Renal cortical epithelial cell (primary cell): ENCODE measurements around the gene NPTN. TPM values are rescaled to one million over a fixed set of nuclear protein-coding genes. Genes with fewer than 3 reads are reported as not detected.
A peak's percentile ranks its signal among the peaks of the same experiment; 100 is the strongest.

Experiments
- DNase-seq: peaks from one replicate; pipeline ENCODE4 v3.0.0-alpha.2; 2011; ENCODE audit warnings: low read depth
- total RNA-seq: library from RNA; depleted of rRNA; stranded (reverse); fragments of >200 nt; gene quantifications from 2 replicates; pipeline ENCODE4 v1.2.3, GENCODE V29; 2014

The NPTN gene
- total RNA-seq, 1 donor from 2014 or later: 262 TPM

DNA sequence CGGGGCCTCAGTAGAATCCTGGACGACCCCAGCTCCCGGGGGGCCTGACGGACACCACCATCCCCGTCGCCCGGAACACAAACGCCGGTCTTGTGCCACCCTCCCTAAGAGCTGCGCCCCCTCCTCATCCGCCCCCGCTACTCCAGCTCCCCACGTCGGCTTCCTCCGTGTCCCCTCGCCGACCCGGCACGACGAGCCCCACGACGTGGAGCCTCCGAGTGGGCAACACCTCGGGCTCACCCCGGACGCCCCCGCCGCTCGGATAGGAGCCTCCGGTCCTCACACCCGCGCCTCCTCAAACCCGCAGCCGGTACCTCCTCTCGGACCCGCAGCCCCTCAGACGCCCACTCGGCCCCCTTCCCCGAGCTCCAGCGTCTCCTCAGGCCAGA, 525 bp downstream of the NPTN start:
- DNase-seq: no peak

DNA sequence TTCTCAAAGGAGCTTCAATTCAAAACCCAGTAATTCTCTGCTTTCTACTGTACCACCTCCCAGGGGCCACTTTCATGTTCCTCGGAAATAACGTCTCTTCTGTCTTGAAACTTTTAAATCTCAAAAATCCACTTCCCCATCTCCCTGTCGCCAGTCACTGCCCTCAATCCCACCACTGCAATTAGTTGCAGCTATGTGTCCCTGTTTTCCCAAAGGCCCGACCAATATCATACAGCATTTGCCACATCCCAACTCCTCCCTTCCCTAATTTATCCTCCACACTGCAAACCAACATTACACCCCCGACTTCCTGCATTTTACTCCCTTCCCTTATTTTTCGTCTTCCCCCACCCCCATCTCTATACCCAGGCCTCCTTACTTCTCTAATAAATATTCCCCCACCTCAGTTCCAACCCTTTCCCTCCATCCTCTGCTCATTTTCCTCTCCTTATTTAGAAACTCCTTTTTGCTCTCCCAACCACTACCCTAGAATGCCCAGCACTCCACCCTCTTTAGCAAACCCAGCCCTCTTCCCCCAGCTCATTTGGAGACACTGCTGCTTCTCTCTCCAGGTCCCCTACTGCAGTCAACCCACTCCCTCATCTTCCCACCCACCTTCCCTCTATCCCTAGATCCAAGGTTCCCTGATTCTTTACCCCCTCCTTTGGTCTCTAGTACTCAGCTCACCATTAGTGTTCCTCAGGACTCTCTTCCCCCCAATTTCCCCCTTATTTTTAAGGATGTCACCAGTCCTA, 1.1 kb downstream of the NPTN start:
- peak; percentile 53 for DNase-seq

DNA sequence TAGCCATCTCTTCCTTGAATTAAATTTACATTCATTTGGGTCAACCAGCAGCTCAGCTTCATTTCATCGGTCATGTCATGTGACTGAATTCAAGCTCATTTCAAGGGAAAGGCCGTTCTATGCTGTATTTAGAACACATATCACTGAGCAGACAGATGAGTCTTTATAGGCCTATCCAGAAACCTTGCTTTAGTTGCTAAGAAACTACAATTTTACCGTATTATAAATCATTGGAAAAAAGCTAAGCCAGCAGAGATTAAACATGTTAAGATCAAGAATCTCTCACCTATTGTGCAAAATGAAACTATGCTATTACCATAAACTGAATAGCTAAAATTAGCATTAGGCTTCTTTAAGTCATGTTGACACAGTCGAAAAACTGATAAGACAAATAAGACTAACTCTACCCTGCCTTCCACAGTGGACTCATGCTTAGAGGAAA, 2.2 kb downstream of the NPTN start:
- DNase-seq: no peak

DNA sequence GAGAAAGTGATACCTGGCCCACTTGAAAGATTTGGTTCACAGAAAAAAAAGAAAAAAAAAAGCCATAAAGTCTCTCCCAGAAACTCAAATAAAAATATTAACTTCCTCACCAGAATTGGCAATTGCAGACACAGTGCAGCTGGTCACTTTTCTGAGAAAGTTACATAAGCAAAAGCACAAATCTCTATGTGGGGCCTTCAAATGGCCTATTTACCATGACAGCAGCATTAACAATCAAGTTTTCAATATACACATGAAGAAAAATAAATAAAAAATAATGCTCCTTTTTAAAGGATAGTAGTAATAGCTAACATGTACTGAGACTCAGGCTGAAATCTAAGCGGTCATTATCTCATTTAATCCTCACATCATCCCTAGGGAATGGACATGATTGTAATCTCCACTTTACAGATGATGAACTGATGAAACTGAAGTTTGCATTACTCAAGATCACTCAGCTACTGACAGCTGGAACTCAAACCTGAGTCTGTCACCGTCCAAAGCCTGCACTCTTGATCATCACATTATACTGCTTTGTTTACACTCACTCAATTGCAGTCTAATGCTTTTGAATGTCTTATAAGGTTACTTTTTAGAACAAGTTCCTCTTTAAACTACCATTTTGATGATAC, 3.3 kb downstream of the NPTN start:
- no peak for DNase-seq

DNA sequence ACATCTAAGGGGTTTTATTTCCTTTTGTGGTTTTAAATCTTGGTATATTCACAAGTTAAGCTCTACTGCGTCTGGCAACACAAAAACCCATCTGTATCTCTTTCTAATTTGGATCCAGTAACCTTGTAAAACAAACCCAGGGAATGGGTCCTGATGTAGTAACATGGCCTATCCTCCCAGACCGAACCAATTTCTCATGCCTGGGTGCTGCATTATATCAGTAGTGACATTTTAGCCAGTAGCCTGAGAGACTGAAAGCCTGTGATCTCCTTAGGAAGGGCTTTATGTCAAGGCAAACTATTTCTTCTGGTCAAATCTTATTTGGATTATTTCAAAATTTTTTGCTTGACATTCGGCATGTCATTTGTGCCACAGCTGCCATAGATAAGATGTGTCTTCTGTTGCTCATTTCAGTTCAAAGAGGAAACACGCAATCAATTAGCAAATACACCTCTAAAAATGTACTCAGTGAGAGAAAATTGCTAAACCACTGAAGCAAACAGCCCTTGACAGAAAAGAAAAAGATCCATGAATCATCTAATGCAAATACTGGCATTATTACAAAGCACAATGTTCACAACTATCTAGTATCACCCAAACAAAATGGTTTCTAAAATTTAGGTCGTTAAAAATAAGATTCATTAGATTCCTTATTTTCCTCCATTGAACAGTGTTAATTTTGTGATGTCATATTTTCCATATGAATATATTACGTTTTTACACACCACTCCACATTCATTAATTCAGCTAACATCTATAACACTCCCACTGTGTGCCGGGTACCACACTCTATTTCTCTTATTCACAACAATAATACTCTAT, 4.0 kb downstream of the NPTN start:
- DNase-seq: peak; percentile 35

DNA sequence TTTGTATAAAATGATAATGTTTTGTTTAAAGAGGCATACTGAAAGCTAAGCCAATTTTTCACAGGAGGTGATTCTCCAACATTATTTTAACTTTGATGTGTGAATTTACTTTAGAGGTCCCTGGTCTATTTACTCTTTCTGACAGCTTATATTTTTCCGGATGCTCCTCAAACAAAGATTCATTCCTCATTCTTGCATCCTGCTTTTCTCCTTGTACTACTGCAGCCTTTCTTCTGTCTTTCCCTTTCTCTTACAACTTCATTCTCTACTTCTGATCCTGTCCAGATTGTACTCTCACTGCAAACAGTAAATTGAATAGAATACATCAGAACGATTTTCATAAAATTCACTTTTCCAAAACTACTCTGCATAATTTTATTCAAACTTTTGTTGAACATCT, 5.1 kb downstream of the NPTN start:
- no peak for DNase-seq

DNA sequence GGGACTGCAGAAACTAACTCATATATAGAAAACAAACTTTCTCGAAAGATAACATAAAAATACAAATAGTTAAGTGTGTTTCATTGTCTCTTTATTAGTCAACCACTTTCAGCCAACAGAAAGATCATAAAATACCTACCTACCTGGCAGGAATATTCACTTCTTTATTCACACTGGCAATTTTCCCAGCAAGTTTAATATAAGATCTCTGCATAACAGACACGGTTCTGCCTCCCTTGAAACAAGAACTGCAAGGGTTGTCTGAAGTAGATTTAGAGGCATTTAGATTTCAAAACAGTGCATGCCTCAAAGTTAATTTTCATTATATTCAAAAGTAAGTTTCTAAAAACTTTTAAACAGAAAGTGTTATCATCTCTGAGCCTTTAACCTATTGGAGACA, 7.1 kb downstream of the NPTN start:
- peak; percentile 56 for DNase-seq

DNA sequence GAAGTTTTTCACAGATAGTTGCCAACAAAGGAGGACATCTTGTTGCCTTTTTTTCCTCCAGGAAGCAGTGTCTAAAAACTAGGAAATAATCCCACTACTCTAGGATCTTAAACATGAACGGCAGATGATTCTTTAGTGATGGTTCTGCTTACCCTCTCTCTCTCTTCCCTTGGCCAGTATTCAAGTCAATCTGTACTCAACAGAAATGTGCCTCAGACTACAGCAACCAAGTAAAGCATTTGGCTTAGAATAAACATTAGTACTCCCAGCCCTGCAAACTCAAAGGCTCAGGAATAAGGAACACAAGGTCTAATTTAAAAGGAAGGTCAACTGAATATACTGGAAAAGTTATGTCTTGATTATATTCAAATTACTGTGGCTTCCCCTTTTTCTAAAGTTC, 8.7 kb downstream of the NPTN start:
- DNase-seq: no peak

DNA sequence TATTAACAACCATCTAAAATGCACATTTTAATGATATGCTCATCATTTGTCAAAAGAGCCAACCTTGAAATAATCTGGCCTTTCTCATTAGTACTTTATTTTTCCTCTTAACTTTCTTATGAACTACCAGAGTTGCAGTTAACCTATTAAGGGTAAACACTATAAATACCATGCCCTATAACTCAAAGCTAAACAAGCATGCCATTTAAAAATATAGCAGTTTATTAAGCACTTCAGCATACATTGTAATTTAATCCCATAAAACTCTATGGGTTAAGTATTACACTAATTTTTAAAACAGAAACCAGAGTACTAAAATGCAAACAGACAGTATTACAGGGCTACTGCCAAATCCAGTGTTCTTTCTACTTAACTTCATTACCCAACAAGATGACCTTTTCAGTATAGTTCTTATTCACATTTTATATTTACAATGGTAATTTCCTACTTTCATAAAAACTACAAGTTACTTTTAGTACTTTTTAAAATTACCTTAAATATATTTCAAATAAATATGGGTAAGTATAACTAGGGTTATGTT, 11.8 kb downstream of the NPTN start:
- DNase-seq: no peak

DNA sequence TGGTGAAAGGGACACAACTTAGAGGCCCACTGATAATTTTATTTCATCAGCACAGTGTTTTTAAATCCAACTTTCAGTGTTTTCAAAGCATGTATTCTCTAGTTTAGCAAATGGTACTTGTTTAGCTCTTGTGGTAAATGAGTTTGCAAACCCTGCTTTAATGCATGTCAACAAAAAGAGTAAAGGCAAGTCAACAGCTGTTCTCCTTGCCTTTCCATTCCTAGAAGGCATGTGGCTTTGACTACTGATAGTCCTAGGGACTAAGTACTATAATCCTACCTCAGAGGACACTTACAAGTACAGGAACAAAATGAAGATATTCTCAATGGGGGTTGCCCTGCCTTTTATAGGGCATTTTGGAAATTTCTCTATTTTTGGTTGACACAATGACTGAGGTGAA, 13.1 kb downstream of the NPTN start:
- no peak for DNase-seq

DNA sequence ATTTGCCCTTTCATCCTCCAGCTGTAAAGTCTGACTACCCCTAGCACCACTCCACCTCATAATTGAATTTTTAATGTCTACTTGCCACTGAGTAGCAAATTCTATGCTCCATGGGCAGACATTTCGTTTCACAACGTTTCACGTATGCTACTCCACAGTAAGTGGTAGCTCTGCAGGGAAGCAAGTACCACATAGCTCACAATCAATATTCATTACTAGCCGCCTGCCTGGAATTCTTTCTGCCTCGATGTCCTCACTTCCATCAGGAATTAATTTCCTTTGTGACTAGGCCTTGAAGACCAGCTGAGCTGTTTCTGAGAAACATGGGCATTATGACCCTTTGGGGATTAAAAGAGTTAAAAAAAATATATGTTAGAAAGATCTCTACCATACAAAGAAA, 15.3 kb downstream of the NPTN start:
- DNase-seq: no peak

DNA sequence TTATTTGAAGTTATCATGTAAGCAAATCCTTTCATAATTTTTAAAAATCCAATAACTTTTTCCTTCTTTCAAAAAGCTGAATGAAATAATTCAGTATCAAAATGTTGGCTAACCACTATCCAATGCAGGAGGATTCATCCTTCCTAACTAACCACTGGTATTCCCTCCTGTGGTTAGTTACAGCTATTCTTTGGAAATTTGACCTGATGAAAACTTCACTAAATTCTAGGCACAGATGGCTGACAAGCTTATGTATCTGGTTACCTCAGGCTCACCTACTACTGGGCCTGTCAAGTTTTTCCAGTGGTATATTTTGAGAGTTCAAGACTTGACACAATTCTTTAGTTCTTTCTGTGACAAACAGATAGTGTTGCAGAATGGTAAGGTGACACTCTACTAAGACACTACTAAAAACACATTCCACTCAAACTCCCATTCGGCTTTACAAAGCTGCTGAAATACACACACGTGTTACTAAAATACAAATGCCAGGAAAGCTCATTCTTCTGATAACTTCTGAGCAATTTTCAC, 15.8 kb downstream of the NPTN start:
- no peak for DNase-seq

DNA sequence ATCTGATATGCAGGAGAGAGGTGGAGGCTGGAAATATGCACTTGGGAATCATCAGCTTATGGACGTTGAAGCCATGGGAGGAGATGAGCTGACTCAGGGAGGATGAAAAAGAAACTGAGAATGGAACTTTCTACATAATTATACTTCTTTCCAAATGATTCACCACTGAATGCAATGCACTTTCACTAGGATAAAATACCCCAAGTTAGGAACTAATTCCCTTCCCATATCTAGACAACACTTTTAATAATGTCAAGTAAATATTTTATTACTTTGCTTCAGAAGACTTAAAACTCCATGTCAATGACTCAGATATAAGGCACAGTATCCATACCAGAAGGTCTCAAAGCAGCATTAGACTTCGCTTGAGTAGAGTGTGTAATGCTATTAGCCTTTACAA, 24.2 kb downstream of the NPTN start:
- no peak for DNase-seq

DNA sequence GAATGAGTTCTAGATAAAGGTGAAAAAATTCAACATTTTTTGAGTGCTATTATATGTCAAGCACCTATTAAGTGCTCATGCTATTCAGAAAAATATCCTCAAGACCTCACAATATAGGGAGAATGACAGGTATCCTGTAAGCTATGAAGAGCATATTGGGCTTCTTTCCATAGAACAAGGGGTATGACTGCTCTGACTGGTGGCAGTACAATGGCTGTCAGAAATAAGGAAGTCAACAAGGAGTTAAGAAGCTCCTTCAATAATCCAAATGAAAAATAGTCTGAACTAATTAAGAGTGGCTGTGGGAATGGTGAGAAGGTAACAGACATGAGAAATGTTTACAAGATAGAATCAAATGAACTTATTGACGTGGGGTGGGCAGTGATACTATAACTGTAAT, 24.7 kb downstream of the NPTN start:
- no peak for DNase-seq

DNA sequence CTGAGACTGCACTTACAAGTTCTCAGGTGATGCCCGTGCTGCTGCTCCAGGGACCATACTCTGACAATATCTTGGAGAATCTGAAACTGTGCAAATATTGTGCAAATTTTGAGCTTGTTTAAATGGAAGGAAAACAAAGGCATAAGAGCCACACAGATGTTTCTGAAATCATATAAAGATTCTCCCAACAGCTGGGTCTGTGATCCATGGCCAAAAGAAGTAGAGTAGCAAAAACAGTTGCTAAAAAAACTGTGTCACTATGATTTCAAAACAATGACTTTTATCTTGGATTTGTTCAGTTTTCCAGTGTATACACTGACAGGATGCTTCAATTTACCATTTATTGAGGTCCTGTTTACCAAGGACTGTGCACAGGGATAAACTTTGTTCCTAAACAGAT, 25.3 kb downstream of the NPTN start:
- no peak for DNase-seq

DNA sequence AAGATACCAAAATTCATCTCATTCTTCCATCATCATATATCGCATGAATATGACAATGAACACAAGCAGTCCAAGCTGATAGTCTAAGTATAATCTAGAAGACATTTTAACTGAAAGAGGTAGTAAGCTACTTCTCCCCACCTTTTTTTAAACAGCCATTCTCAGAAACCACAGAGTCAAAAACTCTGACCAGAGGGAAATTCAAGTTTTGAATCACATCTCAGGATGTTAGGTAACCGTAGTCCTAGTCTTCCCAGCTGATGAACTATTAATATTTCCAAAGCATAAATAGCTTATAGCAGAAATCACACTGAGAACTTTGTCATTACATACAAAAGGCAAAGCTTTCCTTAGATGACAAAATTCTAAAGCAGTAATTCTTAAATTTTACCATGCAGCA, 25.8 kb downstream of the NPTN start:
- DNase-seq: no peak

DNA sequence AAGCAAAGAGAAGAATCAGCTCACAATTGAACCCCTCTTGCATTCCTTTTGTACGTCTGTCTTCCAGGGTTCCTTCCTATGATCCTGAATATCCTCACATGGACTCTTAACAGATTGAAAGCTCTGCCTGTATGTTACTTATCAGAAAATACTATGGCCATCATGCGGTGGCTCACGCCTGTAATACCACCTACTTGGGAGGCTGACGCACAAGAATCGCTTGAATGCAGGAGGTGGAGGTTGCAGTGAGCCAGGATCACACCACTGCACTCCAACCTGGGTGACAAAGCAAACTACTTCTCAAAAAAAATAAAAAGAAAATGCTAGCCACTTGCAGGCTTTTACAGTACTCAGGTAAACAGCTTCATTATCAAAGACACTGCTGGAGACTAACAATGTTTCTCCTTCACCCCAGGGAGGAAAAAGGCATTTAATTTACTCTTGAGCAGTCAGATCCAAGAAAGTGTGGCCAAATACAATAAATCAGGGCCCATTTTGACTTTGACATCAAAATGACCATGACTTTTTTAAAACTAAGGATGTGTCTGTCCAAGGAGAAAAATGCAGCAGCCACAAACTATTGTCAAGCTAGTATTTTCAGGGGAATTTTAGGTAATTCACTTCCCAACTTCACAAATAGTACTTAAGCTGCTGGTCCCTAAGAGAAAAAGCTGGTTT, 27.3 kb downstream of the NPTN start:
- DNase-seq: no peak

DNA sequence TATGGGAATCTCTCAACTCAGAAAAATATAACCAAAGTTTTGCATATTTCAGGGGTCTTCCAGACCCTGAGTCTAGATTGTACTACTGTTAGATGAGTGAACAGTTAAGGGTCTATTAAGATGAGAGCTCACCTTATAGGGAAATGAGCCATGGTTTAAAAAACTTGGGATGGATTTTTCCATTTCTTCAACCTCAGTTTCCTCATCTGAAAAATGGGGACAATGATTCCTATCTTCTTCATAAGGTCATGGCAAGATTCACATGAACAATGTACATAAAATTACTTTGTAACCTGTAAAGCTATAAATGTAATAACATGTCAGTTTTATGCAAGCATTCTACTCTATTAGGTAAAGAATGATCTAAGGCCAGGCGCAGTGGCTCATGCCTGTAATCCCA, 28.7 kb downstream of the NPTN start:
- DNase-seq: no peak

DNA sequence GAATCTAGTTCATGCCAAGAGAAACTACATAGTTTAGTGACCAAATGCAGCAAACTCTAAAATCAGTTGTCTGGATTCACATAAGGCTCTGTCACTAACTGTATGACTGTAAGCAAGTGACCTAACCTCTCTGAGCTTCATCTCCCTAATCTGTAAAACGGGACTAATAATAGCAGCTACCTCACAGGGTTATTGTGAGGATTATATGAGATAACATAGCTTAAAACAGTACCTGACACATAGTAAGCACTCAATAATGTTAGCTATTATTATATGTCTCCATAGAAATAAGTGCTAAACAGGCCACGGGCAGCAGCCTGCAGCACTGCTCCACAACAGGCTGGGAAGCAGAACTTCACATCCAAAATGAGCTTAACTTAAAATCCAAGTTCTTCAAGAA, 30.2 kb downstream of the NPTN start:
- no peak for DNase-seq

DNA sequence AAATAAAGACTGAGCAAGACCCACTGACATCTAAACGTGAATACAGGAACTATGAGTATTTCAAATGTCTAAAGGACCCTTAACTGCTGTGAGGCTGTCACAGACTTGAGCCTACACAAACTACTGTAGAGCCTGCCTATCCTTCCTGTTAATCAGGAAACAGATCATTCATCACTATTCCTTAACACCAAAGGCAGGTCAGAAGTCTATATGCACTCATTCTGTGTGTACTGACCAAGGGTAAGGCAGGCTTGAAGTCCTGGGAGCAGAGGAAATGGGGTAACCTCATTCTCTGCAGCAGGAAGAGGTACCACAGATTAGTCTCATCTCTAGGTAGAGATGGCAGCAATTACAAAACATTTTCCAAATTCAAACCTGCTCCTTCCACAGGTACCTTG, 30.7 kb downstream of the NPTN start:
- DNase-seq: no peak
